GM12801 (cell line): ENCODE data around the gene PSD4.

Source experiments
- TF ChIP-seq, protein P1 (sequence below): IDR thresholded peaks from one replicate; pipeline ENCODE4 v1.5.1; 2011; ENCODE audit warnings: control low read depth; ENCODE audit not compliant: insufficient read length; ENCODE audit errors: extremely low read depth

Gene PSD4

GRCh38 chr2:113175736-113176695 lies 2.2 kb downstream of the PSD4 start:
- TF ChIP-seq, protein P1, sequence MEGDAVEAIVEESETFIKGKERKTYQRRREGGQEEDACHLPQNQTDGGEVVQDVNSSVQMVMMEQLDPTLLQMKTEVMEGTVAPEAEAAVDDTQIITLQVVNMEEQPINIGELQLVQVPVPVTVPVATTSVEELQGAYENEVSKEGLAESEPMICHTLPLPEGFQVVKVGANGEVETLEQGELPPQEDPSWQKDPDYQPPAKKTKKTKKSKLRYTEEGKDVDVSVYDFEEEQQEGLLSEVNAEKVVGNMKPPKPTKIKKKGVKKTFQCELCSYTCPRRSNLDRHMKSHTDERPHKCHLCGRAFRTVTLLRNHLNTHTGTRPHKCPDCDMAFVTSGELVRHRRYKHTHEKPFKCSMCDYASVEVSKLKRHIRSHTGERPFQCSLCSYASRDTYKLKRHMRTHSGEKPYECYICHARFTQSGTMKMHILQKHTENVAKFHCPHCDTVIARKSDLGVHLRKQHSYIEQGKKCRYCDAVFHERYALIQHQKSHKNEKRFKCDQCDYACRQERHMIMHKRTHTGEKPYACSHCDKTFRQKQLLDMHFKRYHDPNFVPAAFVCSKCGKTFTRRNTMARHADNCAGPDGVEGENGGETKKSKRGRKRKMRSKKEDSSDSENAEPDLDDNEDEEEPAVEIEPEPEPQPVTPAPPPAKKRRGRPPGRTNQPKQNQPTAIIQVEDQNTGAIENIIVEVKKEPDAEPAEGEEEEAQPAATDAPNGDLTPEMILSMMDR = no peak

GRCh38 chr2:113176696-113177355 lies 3.1 kb downstream of the PSD4 start:
- TF ChIP-seq, protein P1 = no peak

- TF ChIP-seq, protein P1 = no peak
These were observed 4.4 kb downstream of the PSD4 start for GRCh38 chr2:113178069-113178746.

GRCh38 chr2:113178891-113179290 lies 5.1 kb downstream of the PSD4 start:
- TF ChIP-seq, protein P1 = no peak

DNA sequence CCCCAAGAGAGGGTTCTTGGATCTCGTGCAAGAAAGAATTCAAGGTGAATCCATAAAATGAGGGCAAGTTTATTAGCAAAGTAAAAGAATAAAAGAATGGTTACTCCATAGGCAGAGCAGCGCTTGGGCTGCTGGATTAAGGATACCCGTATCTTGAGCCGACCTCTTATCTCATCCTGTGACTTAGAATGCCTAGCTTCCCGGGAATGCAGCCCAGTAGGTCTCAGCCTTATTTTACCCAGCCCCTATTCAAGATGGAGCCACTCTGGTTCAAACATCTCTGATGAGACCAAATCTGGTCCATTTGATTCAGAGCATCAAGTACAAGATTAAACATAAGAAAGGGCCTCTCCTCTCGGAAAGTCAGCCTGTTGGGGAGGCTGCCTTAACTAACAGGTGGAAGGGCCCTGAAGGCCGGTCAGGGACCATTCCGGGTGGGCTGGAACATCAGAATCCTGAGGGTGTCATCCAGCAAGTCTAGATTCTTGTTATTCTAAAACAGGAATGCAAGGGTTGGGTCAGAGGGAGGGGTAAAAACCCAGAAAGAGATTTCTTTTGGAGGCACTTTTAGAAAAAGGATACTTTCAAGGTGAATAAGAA lies 5.8 kb downstream of the PSD4 start:
- TF ChIP-seq, protein P1 = no peak

DNA sequence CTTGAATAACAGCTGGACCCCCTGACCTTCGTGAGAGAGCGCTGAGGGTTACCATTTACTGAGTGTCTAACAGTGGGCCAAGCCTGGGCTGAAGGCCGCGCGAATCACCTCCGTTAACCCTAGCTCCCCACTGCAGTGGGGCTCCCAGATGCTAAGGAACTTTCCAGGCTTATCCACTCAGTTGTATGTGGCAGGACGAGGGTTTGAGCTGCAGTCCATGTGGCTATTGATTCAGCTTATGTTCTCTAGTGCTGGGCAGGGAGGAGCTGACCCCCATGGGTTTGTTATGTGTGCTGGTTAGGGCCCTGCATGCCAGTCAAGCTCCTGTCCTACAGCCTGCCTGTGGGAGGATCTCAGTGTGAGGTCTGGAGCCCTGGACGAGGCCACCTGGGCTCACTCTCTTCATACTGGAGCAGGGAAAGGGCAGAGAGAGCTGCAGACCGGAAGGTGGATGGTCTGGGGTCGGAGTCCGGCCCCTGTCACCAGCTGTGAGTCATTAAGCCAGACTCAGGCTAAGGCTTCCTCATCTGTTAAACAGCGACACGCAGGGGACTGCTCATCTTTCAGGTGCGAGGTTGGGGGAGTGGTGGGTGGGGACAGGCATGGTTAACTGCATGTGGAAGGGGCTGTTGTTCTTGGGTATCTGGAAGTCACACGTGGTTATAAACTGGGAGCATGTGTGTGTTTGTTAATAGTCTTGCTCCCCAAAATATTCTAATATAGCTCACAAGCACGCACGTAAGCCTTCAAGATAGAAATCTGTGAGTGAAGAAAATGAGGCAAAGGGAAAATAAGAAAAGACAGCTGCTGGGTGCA lies 6.6 kb downstream of the PSD4 start:
- TF ChIP-seq, protein P1 = no peak
